SU-DHL-6 (cell line): Measurements from ENCODE around the gene TTC8.

Experiments used
- EZH2phosphoT487 ChIP-seq: fragments of 200-600 bp; sonication (generic), shearing (Covaris generic); conservative IDR thresholded peaks from 2 replicates; pipeline ENCODE4 v1.6.1; 2018; ENCODE audit warnings: mild to moderate bottlenecking, antibody characterized with exemption, low read length, moderate library complexity, mixed read lengths
- TF ChIP-seq, protein P1 (sequence below): fragments of 200-600 bp; sonication (generic); IDR thresholded peaks from one replicate; pipeline ENCODE4 v1.5.1; 2017; ENCODE audit warnings: antibody characterized with exemption, mild to moderate bottlenecking, low read length, moderate library complexity; ENCODE audit not compliant: insufficient read depth, poor library complexity, severe bottlenecking

DNA sequence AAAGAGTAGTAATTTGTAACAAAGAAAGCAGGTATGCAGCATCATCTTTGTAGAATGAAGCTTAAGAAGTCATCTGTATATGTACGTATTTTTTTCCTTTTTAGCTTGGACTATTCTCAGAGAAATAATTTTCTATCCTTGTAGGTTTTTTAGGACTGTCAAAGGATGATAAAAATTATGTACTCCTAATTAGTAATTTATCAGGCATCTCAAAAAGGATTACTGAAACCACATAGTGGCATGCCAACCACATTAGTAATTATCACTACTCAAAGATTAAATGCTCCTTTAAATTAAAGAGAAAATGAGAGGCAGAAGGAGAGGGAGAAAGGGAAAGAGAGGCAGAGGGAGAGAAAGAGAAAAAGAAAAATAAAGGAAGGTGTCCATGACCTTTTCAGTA, 17.3 kb downstream of the TTC8 start:
- TF ChIP-seq, protein P1, sequence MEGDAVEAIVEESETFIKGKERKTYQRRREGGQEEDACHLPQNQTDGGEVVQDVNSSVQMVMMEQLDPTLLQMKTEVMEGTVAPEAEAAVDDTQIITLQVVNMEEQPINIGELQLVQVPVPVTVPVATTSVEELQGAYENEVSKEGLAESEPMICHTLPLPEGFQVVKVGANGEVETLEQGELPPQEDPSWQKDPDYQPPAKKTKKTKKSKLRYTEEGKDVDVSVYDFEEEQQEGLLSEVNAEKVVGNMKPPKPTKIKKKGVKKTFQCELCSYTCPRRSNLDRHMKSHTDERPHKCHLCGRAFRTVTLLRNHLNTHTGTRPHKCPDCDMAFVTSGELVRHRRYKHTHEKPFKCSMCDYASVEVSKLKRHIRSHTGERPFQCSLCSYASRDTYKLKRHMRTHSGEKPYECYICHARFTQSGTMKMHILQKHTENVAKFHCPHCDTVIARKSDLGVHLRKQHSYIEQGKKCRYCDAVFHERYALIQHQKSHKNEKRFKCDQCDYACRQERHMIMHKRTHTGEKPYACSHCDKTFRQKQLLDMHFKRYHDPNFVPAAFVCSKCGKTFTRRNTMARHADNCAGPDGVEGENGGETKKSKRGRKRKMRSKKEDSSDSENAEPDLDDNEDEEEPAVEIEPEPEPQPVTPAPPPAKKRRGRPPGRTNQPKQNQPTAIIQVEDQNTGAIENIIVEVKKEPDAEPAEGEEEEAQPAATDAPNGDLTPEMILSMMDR, result no peak
- TF ChIP-seq EZH2phosphoT487, result no peak
